Measurements from ENCODE around the gene EPHA10.

DNA sequence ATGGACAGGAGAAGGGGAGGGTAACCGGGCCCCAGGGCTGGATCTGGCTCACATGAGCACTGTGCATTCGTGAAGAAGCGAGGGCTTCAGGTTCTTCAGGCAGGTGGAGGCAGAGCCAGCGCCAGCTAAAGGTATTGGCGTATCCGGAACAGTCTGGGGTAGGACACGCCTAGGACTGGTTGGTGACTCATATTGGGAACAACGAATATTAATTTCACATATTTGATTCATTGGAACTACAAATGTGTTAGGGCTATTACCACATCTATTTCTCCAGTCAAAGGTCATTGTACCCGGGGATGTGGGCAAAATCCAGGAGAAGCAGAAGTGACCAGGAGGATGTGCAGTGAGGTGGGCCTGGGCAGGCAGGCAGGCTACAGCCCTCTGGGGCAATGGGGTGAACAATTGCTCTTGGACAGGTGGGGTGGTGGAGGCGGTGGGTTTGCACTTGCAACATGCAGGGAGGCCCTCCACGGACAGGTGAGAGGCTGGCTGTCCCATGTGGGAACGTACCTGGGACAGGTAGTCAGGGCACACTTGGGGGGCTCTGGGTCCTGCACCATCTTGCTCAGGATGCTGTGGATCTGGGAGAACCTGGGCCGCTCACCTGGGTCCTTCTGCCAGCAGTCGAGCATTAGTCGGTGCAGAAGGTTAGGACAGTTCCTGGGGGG, 45.9 kb downstream of the EPHA10 start:
- TF ChIP-seq, protein P1, sequence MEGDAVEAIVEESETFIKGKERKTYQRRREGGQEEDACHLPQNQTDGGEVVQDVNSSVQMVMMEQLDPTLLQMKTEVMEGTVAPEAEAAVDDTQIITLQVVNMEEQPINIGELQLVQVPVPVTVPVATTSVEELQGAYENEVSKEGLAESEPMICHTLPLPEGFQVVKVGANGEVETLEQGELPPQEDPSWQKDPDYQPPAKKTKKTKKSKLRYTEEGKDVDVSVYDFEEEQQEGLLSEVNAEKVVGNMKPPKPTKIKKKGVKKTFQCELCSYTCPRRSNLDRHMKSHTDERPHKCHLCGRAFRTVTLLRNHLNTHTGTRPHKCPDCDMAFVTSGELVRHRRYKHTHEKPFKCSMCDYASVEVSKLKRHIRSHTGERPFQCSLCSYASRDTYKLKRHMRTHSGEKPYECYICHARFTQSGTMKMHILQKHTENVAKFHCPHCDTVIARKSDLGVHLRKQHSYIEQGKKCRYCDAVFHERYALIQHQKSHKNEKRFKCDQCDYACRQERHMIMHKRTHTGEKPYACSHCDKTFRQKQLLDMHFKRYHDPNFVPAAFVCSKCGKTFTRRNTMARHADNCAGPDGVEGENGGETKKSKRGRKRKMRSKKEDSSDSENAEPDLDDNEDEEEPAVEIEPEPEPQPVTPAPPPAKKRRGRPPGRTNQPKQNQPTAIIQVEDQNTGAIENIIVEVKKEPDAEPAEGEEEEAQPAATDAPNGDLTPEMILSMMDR (IDR thresholded peaks at IDR 0.05; ENCODE audit: insufficient read depth, low read length): no peak
- TF ChIP-seq, protein P2, sequence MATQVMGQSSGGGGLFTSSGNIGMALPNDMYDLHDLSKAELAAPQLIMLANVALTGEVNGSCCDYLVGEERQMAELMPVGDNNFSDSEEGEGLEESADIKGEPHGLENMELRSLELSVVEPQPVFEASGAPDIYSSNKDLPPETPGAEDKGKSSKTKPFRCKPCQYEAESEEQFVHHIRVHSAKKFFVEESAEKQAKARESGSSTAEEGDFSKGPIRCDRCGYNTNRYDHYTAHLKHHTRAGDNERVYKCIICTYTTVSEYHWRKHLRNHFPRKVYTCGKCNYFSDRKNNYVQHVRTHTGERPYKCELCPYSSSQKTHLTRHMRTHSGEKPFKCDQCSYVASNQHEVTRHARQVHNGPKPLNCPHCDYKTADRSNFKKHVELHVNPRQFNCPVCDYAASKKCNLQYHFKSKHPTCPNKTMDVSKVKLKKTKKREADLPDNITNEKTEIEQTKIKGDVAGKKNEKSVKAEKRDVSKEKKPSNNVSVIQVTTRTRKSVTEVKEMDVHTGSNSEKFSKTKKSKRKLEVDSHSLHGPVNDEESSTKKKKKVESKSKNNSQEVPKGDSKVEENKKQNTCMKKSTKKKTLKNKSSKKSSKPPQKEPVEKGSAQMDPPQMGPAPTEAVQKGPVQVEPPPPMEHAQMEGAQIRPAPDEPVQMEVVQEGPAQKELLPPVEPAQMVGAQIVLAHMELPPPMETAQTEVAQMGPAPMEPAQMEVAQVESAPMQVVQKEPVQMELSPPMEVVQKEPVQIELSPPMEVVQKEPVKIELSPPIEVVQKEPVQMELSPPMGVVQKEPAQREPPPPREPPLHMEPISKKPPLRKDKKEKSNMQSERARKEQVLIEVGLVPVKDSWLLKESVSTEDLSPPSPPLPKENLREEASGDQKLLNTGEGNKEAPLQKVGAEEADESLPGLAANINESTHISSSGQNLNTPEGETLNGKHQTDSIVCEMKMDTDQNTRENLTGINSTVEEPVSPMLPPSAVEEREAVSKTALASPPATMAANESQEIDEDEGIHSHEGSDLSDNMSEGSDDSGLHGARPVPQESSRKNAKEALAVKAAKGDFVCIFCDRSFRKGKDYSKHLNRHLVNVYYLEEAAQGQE (IDR thresholded peaks at IDR 0.05; ENCODE audit: insufficient replicate concordance, low read depth): no peak
- no peak for TF ChIP-seq SPI1 (IDR thresholded peaks at IDR 0.05; ENCODE audit: borderline replicate concordance, low read depth)
